HL-60 (cell line): ENCODE measurements around the gene LEMD3.

Experiments used
- CTCF ChIP-seq: IDR thresholded peaks from one replicate; pipeline ENCODE4 v1.5.1; 2011; ENCODE audit warnings: low read length, control low read depth, inconsistent platforms; ENCODE audit not compliant: insufficient read depth
- POLR2AphosphoS5 ChIP-seq: IDR thresholded peaks from 2 replicates; pipeline ENCODE4 v1.6.1; 2012; ENCODE audit warnings: low read depth

- TF ChIP-seq CTCF, result no peak
- no peak for TF ChIP-seq POLR2AphosphoS5
Measured at GRCh38 chr12:65164774-65165173, 4.6 kb upstream of the LEMD3 start.
